Measurements from ENCODE around the gene FHL1. TPM values are rescaled to one million over a fixed set of nuclear protein-coding genes. Genes with fewer than 3 reads are reported as not detected.
A peak's percentile ranks its signal among the peaks of the same experiment; 100 is the strongest.

The FHL1 gene
- total RNA-seq, 1 experiment from 2014 or later = 20.0 TPM

- TF ChIP-seq CTCF (IDR thresholded peaks at IDR 0.05 in 2 of 3, conservative IDR thresholded peaks at IDR 0.05 in 1 of 3; ENCODE audit: borderline replicate concordance in 1 of 3, insufficient read depth in 1 of 3, low read depth in 2 of 3, low read length in 2 of 3) (no peak), EZH2 (IDR thresholded peaks at IDR 0.05) (no peak), REST (IDR thresholded peaks at IDR 0.05; ENCODE audit: low read depth) (no peak), SRF (IDR thresholded peaks at IDR 0.05; ENCODE audit: low read depth) (no peak), CBX3 (IDR thresholded peaks at IDR 0.05; ENCODE audit: low read depth) (no peak), POLR2A (IDR thresholded peaks at IDR 0.05; ENCODE audit: borderline replicate concordance, extremely low read depth, insufficient read depth, insufficient read length) (no peak), JUND (IDR thresholded peaks at IDR 0.05) (no peak)
These were observed 18.1 kb downstream of the FHL1 start (continued) for GRCh38 chrX:136165406-136165805.

DNA sequence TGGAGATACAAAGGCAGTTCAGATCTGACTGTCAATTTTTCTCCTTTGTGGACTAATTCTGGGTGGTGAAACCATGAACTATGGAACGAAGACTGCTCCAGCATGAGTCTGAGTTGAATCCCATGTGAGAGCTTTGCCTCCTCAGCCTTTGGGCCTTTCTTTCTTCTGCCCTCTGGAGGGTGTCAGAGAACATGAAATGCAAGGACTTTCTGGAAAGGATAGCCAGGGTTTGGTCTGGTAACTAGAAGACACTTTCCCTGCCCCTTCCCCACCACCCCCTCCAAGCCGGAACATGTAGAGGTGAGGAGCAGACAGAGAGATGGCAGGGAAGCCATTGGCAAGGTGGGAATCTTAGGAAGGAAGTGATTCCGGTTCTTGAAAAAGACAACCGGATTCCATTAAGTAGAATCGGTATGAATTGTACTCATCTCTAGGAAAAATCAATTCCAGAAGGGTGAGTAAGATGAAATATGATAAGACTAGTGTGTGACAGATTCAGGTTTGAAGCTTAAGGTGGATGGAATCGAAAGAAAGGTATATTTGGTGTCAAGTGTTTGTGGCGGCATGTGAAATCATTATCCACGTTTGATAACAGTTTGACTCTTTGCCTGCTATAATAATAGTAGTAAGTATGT lies 19.0 kb downstream of the FHL1 start:
- H3K9me2 ChIP-seq (ENCODE audit: insufficient read depth) = no peaks in the 10 kb centered on the region
- CTCF ChIA-PET = interaction anchor here (1.6 kb wide), 1 partner anchor 138 kb away, joined by 8 read pairs; no protein-coding TSS in a partner anchor
- H3K4me1 ChIP-seq (ENCODE audit: control insufficient read depth in 1 of 2, insufficient read depth in 2 of 2, low read length in 2 of 2) = peaks cover 0 to 19% of the 10 kb centered on the region in 2 experiments; a peak in 1 of 4 replicates
- intact Hi-C loops (cut with micrococcal nuclease) = loop anchor here (10.0 kb wide), 2 partner anchors 98 to 528 kb away; no protein-coding TSS in a partner anchor
- no peaks in the 10 kb centered on the region for H3K27me3 ChIP-seq (ENCODE audit: insufficient read depth, low read length)
- no TSS peak for BruUV-seq (replicated peaks)
- H3K9ac ChIP-seq (ENCODE audit: low read length) = no peak overlapping the region
- H3K27ac ChIP-seq (ENCODE audit: low read depth, low read length) = no peak overlapping the region
- RAD21 ChIA-PET (ENCODE audit: low non-redundant PET in 1 of 2, low total read pairs in 2 of 2, uncharacterized antibody in 2 of 2, unreplicated experiment in 2 of 2) = no interaction called here
- no peaks in the 10 kb centered on the region for H3K36me3 ChIP-seq (ENCODE audit: control insufficient read depth in 1 of 2, insufficient read depth in 2 of 2, low read length in 2 of 2)
- no peak overlapping the region for H3K4me3 ChIP-seq (replicated peaks in 1 of 2; ENCODE audit: low read depth in 1 of 2, low read length in 2 of 2)
- H3K9me3 ChIP-seq (ENCODE audit: control insufficient read depth in 1 of 2, insufficient read depth in 1 of 2, low read depth in 1 of 2, low read length in 2 of 2) = no peaks in the 10 kb centered on the region
- H3K79me2 ChIP-seq (ENCODE audit: insufficient read depth, low read length) = no peaks in the 10 kb centered on the region
- no peak overlapping the region for H2AFZ ChIP-seq (ENCODE audit: low read depth, low read length, poor library complexity, severe bottlenecking)
- no peak for DNase-seq (ENCODE audit: low read depth, low spot score)
- H3K4me2 ChIP-seq (ENCODE audit: low read length) = peak overlapping the region; percentile 7; the same call in 1 of the 2 replicates
- POLR2A ChIA-PET = no interaction called here
- no peaks in the 10 kb centered on the region for H4K20me1 ChIP-seq (ENCODE audit: insufficient read depth)
- no peak for ATAC-seq
- TF ChIP-seq RAD21 (IDR thresholded peaks at IDR 0.05; ENCODE audit: low read depth) (peak; percentile 60), CBX3 (IDR thresholded peaks at IDR 0.05; ENCODE audit: low read depth) (no peak), SP1 (IDR thresholded peaks at IDR 0.05; ENCODE audit: low read depth) (no peak), EZH2 (IDR thresholded peaks at IDR 0.05) (no peak), TCF7L2 (IDR thresholded peaks at IDR 0.05; ENCODE audit: borderline replicate concordance, extremely low read depth, insufficient read depth, insufficient read length) (no peak), ZBTB33 (IDR thresholded peaks at IDR 0.05; ENCODE audit: extremely low read depth, insufficient replicate concordance, low read length) (no peak), POLR2A (IDR thresholded peaks at IDR 0.05; ENCODE audit: borderline replicate concordance, extremely low read depth, insufficient read depth, insufficient read length) (no peak), SRF (IDR thresholded peaks at IDR 0.05; ENCODE audit: low read depth) (no peak), MAX (IDR thresholded peaks at IDR 0.05) (no peak), CTCF (IDR thresholded peaks at IDR 0.05 in 2 of 3, conservative IDR thresholded peaks at IDR 0.05 in 1 of 3; ENCODE audit: borderline replicate concordance in 1 of 3, insufficient read depth in 1 of 3, low read depth in 2 of 3, low read length in 2 of 3) (peak in 2 of 3 experiments; percentile 23 to 32; a peak in 3 of 6 replicates)
